Body of pancreas (tissue), 4 donors: ENCODE data around the gene PPP1R26.

Experiments used
- CTCF ChIP-seq, 7 experiments: fragments of 450-650 bp in 4 of 7; fragments of 200-600 bp in 3 of 7; sonication (generic) in 3 of 7; IDR thresholded peaks; one replicate each; pipeline ENCODE4 v1.5.1; 2016 to 2019; ENCODE audit warnings: antibody characterized with exemption in 7 of 7
- POLR2A ChIP-seq, 3 donors: fragments of 450-650 bp; IDR thresholded peaks; one replicate each; pipeline ENCODE4 v1.6.1; 2016; ENCODE audit warnings: antibody characterized with exemption in 3 of 3, mild to moderate bottlenecking in 2 of 3

- TF ChIP-seq CTCF (IDR thresholded peaks at IDR 0.05) (no peak), POLR2A (IDR thresholded peaks at IDR 0.05) (no peak)
Observed at GRCh38 chr9:135512241-135512603, 32.6 kb downstream of the PPP1R26 start.
